Kidney (tissue), 14 donors: ENCODE measurements around the gene KANSL1L. TPM values are rescaled to one million over a fixed set of nuclear protein-coding genes. Genes with fewer than 3 reads are reported as not detected.
A peak's percentile ranks its signal among the peaks of the same experiment; 100 is the strongest.

Experiments
- DNase-seq, 5 donors: peaks; one replicate each; pipeline ENCODE4 v3.0.0-alpha.2; 2013 to 2020
- FAIRE-seq: peaks from 2 replicates; lab custom pipeline; 2012; peaks lifted over from hg19 to GRCh38; lab: Jason Lieb, UNC
- H3K27ac ChIP-seq, 2 donors: one replicate each; pipeline ENCODE4 v1.7.0; 2013; ENCODE audit warnings: low read depth in 2 of 2, low read length in 2 of 2, inconsistent platforms in 1 of 2
- H3K27me3 ChIP-seq: one replicate; pipeline ENCODE4 v1.7.1; 2013; ENCODE audit warnings: low read length, inconsistent platforms; ENCODE audit not compliant: control insufficient read depth, insufficient read depth
- H3K36me3 ChIP-seq, 3 donors: one replicate each; pipeline versions ENCODE4 v1.7.0 to v1.7.1; 2013; ENCODE audit warnings: low read length in 3 of 3, control low read depth in 1 of 3, inconsistent platforms in 1 of 3; ENCODE audit not compliant: insufficient read depth in 3 of 3, control insufficient read depth in 2 of 3
- H3K4me1 ChIP-seq, 3 donors: one replicate each; pipeline versions ENCODE4 v1.7.0 to v1.7.1; 2013; ENCODE audit warnings: low read length in 3 of 3, inconsistent platforms in 1 of 3, low read depth in 1 of 3; ENCODE audit not compliant: control insufficient read depth in 2 of 3, insufficient read depth in 2 of 3
- H3K4me3 ChIP-seq, 3 donors: one replicate each; pipeline versions ENCODE4 v1.7.0 to v1.8.1; 2013; ENCODE audit warnings: low read length in 3 of 3, control low read depth in 1 of 3, inconsistent platforms in 1 of 3
- H3K9ac ChIP-seq, 3 donors: one replicate each; pipeline versions ENCODE4 v1.7.0 to v1.7.1; 2013; ENCODE audit warnings: low read length in 3 of 3, control low read depth in 1 of 3, inconsistent platforms in 1 of 3
- H3K9me3 ChIP-seq, 3 donors: one replicate each; pipeline versions ENCODE4 v1.7.0 to v1.7.1; 2013; ENCODE audit warnings: low read length in 3 of 3, control low read depth in 1 of 3, inconsistent platforms in 1 of 3; ENCODE audit not compliant: control insufficient read depth in 2 of 3, insufficient read depth in 1 of 3
- intact Hi-C: fragments of 100-400 bp; cut with DNase I; formaldehyde crosslinking; loops from one replicate; pipeline ENCODE4 v1.11.1; 2022
- polyA plus RNA-seq: library from polyadenylated mRNA; stranded (reverse); fragments of 350-450 nt; fragmentation: Illumina TruSeq; extraction: RNeasy Lipid Tissue Mini Kit (QIAGEN cat#74804); gene quantifications from one replicate; pipeline ENCODE4 v1.2.3, GENCODE V29; 2014; ENCODE audit warnings: low read depth, low replicate concordance; ENCODE audit not compliant: insufficient read depth
- total RNA-seq: library from RNA; stranded (reverse); fragmentation: NEBNext Ultra II Directional; extraction: Animal tissue kit (Norgen Biotek cat#: 25700); gene quantifications from one replicate; pipeline ENCODE4 v1.2.1, GENCODE V29; 2021
- TF ChIP-seq, protein P1 (sequence below): IDR thresholded peaks from 3 replicates; pipeline ENCODE4 v1.5.1; 2012; ENCODE audit warnings: mild to moderate bottlenecking, moderate library complexity, borderline replicate concordance; ENCODE audit not compliant: insufficient read depth; ENCODE audit errors: extremely low read depth
- donor health status: control.
- donor health status: control.
- donor health status: control.
- donor health status: control.
- donor health status: control.
- donor health status: DM: yes; HTN: yes; CAD: no.
- donor health status: Normal renal cell carcinoma (clear cell type).

Gene KANSL1L
- total and polyA plus RNA-seq, 2 donors from 2014 or later: 11.6 to 65.4 TPM

DNA sequence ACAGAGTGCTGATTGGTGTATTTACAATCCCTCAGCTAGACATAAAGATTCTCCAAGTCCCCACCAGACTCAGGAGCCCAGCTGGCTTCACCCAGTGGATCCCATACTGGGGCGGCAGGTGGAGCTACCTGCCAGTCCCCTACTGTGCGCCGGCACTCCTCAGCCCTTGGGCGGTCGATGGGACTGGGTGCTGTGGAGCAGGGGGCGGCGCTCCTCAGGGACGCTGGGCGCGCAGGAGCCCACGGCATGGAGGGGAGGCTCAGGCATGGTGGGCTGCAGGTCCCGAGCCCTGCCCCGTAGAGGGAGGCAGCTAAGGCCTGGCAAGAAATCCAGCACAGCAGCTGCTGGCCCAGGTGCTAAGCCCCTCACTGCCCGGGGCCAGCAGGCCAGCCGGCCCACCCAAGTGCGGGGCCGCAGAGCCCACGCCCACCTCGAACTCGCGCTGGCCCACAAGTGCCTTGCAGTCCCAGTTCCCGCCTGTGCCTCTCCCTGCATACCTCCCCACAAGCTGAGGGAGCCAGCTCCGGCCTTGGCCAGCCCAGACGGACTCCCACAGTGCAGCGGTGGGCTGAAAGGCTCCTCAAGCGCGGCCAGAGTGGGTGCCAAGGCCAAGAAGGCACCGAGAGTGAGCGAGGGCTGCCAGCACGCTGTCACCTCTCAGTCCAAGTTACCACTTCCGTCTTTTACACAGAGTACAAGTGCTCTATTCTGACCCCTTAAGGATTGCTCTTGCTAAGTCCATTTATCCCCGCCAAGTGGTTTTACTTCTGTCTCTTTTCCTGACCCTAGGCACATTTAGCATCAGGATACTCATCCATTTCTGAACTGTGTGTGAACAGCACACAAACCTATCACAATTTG, 170.5 kb downstream of the KANSL1L start:
- H3K4me3 ChIP-seq: no peak overlapping the region
- no peaks in the 10 kb centered on the region for H3K9me3 ChIP-seq
- H3K36me3 ChIP-seq: no peaks in the 10 kb centered on the region
- H3K4me1 ChIP-seq: peaks cover 0 to 10% (median 7%) of the 10 kb centered on the region in 3 donors
- peak in 2 of 5 donors; percentile 42 to 71 for DNase-seq
- no peak for FAIRE-seq
- H3K9ac ChIP-seq: no peak overlapping the region
- intact Hi-C loops: no loop called here
- no peak overlapping the region for H3K27ac ChIP-seq
- TF ChIP-seq, protein P1, sequence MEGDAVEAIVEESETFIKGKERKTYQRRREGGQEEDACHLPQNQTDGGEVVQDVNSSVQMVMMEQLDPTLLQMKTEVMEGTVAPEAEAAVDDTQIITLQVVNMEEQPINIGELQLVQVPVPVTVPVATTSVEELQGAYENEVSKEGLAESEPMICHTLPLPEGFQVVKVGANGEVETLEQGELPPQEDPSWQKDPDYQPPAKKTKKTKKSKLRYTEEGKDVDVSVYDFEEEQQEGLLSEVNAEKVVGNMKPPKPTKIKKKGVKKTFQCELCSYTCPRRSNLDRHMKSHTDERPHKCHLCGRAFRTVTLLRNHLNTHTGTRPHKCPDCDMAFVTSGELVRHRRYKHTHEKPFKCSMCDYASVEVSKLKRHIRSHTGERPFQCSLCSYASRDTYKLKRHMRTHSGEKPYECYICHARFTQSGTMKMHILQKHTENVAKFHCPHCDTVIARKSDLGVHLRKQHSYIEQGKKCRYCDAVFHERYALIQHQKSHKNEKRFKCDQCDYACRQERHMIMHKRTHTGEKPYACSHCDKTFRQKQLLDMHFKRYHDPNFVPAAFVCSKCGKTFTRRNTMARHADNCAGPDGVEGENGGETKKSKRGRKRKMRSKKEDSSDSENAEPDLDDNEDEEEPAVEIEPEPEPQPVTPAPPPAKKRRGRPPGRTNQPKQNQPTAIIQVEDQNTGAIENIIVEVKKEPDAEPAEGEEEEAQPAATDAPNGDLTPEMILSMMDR: no peak
- no peaks in the 10 kb centered on the region for H3K27me3 ChIP-seq

DNA sequence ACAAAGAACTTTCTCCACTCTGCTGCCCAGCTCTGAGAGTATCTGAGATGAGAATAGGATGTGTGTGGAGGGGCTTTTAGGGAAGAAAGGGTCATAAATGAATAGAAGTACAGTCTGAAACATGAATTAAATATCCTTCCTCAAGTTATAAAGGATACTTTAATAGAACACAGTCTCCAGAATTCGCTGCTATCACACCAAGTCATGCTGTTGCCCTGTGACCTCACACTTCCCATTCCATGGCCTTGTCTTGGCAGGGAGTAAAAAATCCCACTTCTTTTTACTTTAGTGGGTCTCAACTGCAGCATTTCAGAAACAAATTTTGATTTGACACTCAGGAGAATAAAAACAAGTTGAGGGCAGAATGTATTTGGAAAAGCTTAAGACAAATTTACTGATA, 172.6 kb downstream of the KANSL1L start:
- DNase-seq (no peak), FAIRE-seq (no peak)
- Histone ChIP-seq H3K27me3 (no peaks in the 10 kb centered on the region), H3K36me3 (no peaks in the 10 kb centered on the region), H3K4me1 (peaks cover 0 to 5% (median 4%) of the 10 kb centered on the region in 3 donors), H3K27ac (no peak overlapping the region), H3K9me3 (no peaks in the 10 kb centered on the region), H3K4me3 (no peak overlapping the region), H3K9ac (no peak overlapping the region)
- TF ChIP-seq, protein P1: no peak
- intact Hi-C loops: no loop called here

DNA sequence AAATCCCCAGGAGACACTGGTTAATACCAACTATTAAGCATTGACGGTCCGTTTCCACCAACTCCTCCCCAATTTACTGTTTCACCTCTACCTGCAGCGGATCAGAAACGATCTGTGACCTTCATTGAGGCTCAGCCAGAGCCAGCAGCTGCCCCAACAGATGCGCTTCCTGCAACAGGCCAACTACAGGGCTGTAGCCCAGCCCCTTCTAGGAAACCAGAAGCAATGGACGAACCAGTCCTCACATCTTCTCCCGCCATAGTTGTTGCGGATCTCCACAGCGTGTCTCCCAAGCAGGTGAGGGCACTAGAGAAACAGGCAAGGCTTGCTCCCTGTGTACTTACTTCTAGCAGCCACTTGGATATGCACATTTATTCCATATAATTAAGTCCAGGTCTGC, 177.2 kb downstream of the KANSL1L start:
- no peaks in the 10 kb centered on the region for H3K9me3 ChIP-seq
- H3K36me3 ChIP-seq: no peaks in the 10 kb centered on the region
- H3K27ac ChIP-seq: no peak overlapping the region
- H3K9ac ChIP-seq: no peak overlapping the region
- intact Hi-C loops: no loop called here
- DNase-seq (no peak), FAIRE-seq (no peak)
- TF ChIP-seq, protein P1: no peak
- no peaks in the 10 kb centered on the region for H3K27me3 ChIP-seq
- no peaks in the 10 kb centered on the region for H3K4me1 ChIP-seq
- no peak overlapping the region for H3K4me3 ChIP-seq
